Measurements from ENCODE around the gene ARHGAP10.

ARHGAP10 gene

GRCh38 chr4:147723326-147723725 lies 8.6 kb upstream of the ARHGAP10 start:
- no peak for DNase-seq (ENCODE audit: low spot score)
- no peak for TF ChIP-seq CTCF (IDR thresholded peaks at IDR 0.05; ENCODE audit: extremely low read depth, missing control alignments)

GRCh38 chr4:147724468-147725201 lies 7.3 kb upstream of the ARHGAP10 start:
- TF ChIP-seq CTCF (IDR thresholded peaks at IDR 0.05; ENCODE audit: extremely low read depth, missing control alignments), result no peak
- no peak for DNase-seq (ENCODE audit: low spot score)

GRCh38 chr4:147725673-147726072 lies 6.2 kb upstream of the ARHGAP10 start:
- no peak for DNase-seq (ENCODE audit: low spot score)
- no peak for TF ChIP-seq CTCF (IDR thresholded peaks at IDR 0.05; ENCODE audit: extremely low read depth, missing control alignments)

- no peak for DNase-seq (ENCODE audit: low spot score)
- no peak for TF ChIP-seq CTCF (IDR thresholded peaks at IDR 0.05; ENCODE audit: extremely low read depth, missing control alignments)
These were observed 4.3 kb upstream of the ARHGAP10 start for GRCh38 chr4:147727476-147728028.

GRCh38 chr4:147730333-147730732 lies 1.6 kb upstream of the ARHGAP10 start:
- no peak for DNase-seq (ENCODE audit: low spot score)
- no peak for TF ChIP-seq CTCF (IDR thresholded peaks at IDR 0.05; ENCODE audit: extremely low read depth, missing control alignments)

DNA sequence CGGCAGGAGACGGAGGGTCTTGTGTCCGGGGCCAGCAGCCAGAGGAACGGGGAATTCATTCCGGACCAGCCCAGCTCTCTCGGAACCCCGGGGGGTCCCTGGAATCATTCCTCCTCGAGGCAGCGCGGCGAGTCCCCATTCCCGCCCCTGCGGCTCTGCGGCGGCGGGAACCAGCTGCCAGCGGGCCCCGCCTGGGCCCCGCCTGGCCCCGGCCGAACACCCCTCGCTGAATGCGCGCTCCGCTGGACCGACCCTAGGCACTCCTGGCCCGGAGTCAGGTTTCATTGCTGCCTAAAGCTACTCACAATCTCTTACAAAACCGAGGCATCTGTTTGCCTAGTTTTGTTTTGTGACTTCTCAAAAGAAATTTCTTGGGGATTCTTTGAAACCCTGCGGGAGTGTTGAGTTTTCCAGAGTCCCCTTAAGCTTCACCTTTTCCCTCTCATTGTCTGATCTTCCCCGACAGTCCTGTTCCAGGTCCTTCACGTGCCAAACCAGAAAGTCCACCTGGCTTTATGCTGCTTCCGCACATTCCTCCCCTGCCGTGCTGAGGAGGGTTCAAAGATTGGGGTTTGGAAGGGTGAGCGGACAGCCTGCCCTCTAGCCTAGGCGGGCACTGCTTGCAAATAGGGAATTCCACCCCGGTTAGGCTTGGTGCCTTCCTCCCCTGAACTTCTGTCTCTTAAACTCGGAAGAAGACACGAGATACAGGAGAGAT lies 789 bp downstream of the ARHGAP10 start:
- peak; percentile 34 for DNase-seq (ENCODE audit: low spot score)
- TF ChIP-seq CTCF (IDR thresholded peaks at IDR 0.05; ENCODE audit: extremely low read depth, missing control alignments), result no peak

- DNase-seq (ENCODE audit: low spot score), result no peak
- no peak for TF ChIP-seq CTCF (IDR thresholded peaks at IDR 0.05; ENCODE audit: extremely low read depth, missing control alignments)
These were observed 1.9 kb downstream of the ARHGAP10 start for GRCh38 chr4:147733716-147734344.
